Mucosa of gallbladder (tissue), 1 donor: ENCODE measurements around the gene HIVEP2. TPM values are rescaled to one million over a fixed set of nuclear protein-coding genes. Genes with fewer than 3 reads are reported as not detected.

ENCODE experiments used
- DNase-seq: peaks from one replicate; pipeline ENCODE4 v3.0.0-alpha.2; 2020; ENCODE audit warnings: low spot score
- total RNA-seq: library from RNA; stranded (reverse); gene quantifications from one replicate; pipeline ENCODE4 v1.2.1, GENCODE V29; 2021
- donor health status: DM: no; HTN: no; CAD: no.

HIVEP2 gene
- total RNA-seq, 1 donor from 2014 or later = 16.5 TPM

DNA sequence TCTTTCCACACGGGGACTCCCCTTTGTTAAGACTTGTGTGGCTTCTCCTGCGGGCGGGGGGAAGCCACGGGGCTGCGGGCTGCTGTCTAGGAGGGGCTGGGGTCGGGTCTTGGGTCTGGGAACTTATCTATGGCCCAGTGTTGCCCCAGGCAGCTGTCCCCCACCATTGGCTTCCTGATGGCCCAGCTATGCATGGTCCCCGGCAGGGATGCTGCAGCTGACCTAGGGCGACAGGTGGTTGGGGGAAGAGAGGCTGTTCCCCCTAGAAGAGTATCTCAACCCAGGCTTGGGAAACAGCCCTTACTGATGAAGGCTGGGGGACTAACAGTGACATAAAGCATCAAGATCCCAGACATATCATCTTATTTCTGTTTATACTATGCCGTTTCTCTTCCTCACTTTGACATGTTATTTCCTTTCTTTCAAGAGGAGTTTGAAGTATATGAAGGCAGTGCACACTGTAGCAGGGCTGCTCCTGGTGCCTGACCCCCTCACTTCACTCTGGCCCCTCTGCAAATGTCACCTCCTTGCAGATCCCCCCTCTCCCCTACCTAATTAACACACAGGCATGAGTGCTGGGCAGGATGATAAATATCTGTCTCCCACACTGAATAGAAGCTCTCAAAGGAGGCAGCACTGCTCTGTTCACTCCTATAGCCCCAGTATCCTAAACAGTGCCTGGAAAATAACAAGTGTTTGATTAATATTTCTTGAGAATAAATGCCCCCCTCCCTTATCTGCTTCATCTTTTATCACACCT is 87.0 kb downstream of the HIVEP2 start:
- DNase-seq = no peak

DNA sequence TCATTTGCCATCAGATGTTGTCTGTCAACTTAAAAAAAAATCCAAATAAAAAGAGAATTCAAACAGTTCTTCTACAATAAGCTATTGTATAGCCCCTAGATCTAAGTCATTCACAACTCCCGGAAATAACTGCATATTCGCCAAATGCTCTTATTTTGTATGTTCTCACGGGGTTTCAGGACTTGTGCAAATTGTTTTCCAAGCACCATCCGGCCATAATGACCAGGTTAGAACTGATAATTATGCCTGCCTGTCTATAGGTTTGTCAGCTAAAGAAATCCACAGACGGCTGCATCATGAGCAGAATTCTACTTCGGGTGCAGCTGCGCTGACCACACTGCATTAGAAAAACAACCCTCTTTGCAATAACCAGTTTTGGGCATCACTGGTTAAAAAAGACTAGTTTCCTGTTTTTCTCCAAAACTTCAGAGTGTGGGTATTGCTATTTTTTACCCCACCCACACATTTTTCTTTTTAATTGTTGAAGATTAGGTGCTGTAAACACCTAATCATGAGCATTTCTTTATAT is 87.7 kb downstream of the HIVEP2 start:
- DNase-seq = no peak

DNA sequence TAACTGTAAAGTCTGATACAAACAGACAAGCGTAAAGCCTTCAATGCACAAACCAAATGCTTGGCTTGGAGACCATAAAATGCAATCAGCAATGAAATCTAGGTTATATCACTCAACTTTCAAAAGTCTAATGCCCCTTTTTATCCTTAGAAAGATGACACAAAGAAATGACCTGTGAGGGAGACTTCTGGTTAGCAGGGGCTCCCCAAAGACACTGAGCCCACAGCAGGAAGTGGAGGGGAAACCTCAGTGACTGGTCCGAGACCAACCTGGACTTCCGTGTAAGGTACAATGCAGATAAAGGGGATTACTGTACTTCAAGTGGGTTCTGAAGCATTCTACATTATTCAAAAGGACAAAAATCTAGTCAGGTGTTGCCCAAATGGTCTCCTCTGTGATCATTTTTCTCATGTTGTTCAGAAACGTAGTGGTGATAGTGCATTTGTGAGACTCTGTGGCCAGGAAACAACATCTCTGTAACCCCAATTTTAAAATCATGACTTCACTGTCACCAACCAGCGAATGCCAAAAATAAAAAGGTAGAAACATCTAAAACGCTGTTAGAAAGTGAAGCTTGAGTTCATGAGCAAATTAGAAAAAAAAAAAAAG is 88.2 kb downstream of the HIVEP2 start:
- no peak for DNase-seq

- DNase-seq = no peak
These were observed 88.9 kb downstream of the HIVEP2 start for GRCh38 chr6:142855893-142856623.

DNA sequence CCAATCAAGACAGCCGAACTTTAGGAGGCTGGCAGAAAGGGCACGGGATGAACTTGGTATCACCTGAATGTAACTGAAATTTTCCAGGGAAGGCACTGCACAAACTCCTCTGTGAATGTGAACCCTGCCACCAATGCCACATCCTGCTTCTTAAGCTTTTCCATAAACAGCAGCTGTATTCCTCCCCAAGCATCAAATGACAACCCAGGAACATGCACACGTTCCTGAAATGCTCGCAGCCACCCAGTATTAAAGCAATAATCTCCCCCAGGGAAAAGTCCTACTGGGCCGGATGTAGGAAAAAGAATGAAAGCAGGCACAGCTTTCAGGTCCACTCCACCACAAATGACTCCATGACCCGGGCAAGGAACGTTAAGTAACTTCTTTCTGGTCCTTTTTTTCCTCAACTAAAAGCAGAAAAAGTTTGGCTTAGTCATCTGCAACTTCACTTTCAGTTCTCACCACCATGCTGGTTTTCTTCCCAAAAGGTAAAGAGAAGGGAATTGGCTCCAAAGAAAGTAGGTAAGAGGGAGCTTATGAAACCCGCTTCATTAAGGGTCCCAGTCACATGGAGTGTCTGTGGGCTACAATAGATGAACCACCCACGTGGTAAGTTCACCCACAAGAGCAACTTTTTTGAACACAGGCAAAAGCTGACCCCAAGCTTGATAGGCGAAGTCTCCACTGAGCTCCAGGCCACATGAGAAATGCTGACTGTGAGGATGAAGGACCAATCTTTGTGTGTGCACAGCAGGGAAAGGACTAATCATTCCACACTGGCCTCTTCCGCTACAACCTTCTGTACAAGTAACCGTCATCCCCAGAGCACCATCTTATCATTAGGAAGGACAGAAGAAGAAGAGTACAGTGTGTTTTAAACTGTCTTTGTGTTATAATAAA is 90.1 kb downstream of the HIVEP2 start:
- no peak for DNase-seq

DNA sequence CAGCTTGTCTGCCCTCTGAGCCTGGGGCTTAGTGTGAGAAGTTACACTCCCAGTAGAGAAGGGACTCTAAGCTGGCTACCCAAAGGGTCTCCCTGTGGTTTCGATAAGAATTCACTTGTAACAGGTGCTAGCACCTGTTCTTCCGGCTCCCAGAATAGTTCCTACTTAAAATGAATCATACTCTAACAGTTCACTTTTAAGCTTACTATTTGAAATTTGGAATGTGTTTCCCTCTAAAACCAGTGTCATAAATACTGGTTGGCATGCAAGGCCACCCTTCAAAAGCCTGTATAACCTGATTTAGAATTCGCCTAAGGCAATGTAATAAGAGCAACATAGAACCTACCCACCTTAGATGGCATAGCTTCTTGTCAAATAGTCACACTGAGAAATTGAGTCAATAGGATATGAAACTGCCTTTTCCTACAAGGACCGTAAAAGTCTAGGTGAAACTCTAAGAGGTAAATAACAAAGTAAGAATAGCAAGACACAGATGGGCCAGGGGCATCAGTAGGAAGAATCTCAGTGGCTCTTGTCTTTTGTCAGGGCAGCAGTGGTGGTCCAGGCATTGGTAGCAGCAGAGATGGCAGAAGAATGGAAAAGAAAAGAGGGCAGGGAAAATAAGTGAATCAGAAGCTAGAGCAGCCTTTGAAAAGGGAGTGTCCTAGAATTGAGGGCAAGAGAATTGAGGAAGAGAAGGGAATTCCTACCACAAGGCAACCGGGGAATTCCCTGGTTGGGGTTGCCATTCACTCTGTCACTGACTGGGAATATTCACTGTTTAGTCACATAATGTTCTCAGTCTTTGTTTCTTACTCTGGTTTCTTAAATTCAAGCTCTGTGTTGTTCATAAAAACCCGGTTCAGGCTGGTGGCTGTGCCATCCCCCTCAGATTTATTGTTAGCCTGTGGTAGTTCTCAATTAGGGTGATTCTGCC is 91.5 kb downstream of the HIVEP2 start:
- no peak for DNase-seq

DNA sequence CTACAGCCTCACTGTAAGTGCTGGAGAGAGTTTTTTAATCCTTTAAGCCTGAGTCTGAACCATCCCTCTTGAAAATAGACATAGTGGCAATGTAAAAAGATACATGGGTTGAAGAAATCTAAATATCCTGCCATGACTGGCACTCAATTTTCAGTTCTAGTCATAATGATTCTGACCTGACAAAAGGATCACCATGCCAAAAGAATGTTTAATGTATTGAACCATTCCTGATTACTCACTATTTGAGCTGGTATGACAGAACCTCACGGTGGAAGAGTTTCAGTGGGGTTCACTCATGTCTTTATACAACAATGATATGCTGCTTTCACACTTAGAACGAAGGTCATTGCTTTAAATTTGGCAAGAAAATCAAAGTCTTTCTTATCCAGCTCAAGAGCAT is 93.4 kb downstream of the HIVEP2 start:
- DNase-seq = no peak

- DNase-seq = no peak
These were observed 94.1 kb downstream of the HIVEP2 start for GRCh38 chr6:142850679-142851423.

DNA sequence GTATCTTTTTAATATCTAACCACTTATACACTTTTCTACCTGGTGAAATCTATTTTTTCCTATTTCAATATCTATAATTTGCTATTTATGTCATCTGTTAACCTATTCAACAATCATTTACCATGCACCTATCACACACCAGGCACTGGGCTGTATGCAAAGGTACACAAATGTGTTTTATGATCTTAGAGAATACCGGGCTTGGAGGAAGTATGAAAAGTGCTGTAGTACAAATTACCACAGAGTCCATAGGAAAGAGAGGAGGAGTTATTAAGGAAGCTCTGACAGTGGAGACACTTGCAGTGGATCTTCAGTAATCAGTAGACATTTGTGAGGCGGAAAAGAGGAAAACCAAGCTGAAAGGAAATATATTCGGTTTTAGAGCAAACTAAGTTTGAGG is 96.0 kb downstream of the HIVEP2 start:
- no peak for DNase-seq

GRCh38 chr6:142848156-142848555 is 96.8 kb downstream of the HIVEP2 start:
- DNase-seq = no peak

DNA sequence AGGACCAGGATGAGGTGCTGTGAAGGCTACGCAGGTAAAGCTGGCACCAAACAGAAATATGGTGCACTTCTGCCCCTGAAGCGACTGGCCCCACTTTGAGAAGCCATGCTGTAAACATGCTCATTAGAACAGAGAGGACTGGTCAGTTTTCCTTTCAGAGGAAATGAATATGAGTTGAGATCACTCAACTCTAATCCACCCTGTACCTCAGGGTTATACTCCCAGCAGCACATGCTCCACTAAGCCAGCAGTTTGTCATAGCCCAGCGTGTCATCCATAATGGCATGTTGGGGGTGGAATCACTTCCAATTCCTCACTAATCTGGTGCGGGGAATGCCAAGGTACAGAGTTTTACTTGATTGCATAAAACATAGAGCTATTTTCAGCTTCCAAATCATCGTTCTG is 98.1 kb downstream of the HIVEP2 start:
- no peak for DNase-seq

DNA sequence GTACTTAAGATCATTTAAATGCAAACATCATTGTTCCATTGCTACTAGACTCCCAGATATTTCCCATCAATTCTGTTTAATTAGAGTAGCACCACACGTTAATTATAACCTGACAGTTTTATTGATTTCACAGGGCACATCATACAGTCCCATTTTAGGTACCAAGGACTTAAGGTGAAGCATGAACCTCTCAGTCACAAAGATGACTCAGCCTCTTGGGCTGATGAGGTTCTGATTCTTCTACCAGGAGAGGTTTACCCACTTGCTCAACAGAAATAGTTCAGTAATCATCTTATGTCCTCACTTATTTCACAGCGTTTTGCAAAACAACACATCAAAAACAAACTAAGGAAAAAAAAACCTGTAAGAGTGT is 98.5 kb downstream of the HIVEP2 start:
- DNase-seq = no peak

GRCh38 chr6:142845624-142846458 is 99.1 kb downstream of the HIVEP2 start:
- peak; percentile 89 for DNase-seq

- no peak for DNase-seq
These were observed 99.8 kb downstream of the HIVEP2 start for GRCh38 chr6:142845143-142845571.

GRCh38 chr6:142844065-142844755 is 100.8 kb downstream of the HIVEP2 start:
- no peak for DNase-seq

DNA sequence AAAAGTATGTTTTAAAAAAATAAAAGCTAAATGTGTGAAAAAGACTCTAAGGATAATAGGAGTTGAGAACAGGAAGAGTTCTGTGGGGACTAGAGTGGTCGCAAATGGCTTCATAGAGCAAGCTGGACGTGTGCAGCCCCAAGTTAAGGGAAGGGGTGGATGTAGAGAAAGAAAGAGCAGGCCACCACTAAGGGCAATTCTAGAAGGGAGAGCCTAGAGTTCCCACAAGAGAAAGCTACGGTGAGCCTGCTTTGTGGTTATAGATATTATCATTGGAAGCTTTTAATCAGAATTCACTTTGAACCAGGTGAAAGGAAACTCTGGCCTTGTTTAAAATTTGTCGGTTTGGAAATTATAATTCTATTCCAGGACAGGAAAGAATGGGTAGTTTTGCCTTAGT is 101.6 kb downstream of the HIVEP2 start:
- DNase-seq = no peak

GRCh38 chr6:142842418-142843261 is 102.3 kb downstream of the HIVEP2 start:
- no peak for DNase-seq
